H9 (cell line): ENCODE measurements around the gene DBH. TPM values are rescaled to one million over a fixed set of nuclear protein-coding genes. Genes with fewer than 3 reads are reported as not detected.

Source experiments
- DNase-seq: peaks from one replicate; pipeline ENCODE4 v3.0.0-alpha.2; 2017
- H2AFZ ChIP-seq: one replicate; pipeline ENCODE4 v1.6.1; 2013; ENCODE audit warnings: mild to moderate bottlenecking, low read length, control low read depth, moderate library complexity
- H2AK5ac ChIP-seq: 2 replicates; pipeline ENCODE4 v1.6.1; 2013; ENCODE audit warnings: low read length, control low read depth, mixed read lengths; ENCODE audit not compliant: insufficient read length
- H2BK120ac ChIP-seq: one replicate; pipeline ENCODE4 v1.6.1; 2013; ENCODE audit warnings: low read depth, mild to moderate bottlenecking, low read length, control low read depth, inconsistent platforms; ENCODE audit not compliant: poor library complexity, severe bottlenecking
- H2BK12ac ChIP-seq: 2 replicates; pipeline ENCODE4 v1.6.1; 2013; ENCODE audit warnings: low read length, control low read depth, mixed read lengths, low read depth; ENCODE audit not compliant: insufficient read length
- H2BK15ac ChIP-seq: 2 replicates; pipeline ENCODE4 v1.6.1; 2013; ENCODE audit warnings: low read depth, low read length, control low read depth
- H2BK20ac ChIP-seq: one replicate; pipeline ENCODE4 v1.6.1; 2013; ENCODE audit warnings: low read depth, mild to moderate bottlenecking, low read length, control low read depth, inconsistent platforms; ENCODE audit not compliant: poor library complexity, severe bottlenecking
- H2BK5ac ChIP-seq: 2 replicates; pipeline ENCODE4 v1.6.1; 2013; ENCODE audit warnings: low read length, control low read depth, mixed read lengths; ENCODE audit not compliant: insufficient read length
- H3K14ac ChIP-seq: 2 replicates; pipeline ENCODE4 v1.6.1; 2013; ENCODE audit warnings: low read length, control low read depth; ENCODE audit not compliant: insufficient read depth
- H3K18ac ChIP-seq: 2 replicates; pipeline ENCODE4 v1.6.1; 2013; ENCODE audit warnings: low read depth, mild to moderate bottlenecking, mixed read lengths, low read length, control low read depth; ENCODE audit not compliant: insufficient read length
- H3K23ac ChIP-seq: 2 replicates; pipeline ENCODE4 v1.6.1; 2013; ENCODE audit warnings: low read length, control low read depth, mixed read lengths, low read depth; ENCODE audit not compliant: insufficient read length
- H3K23me2 ChIP-seq: 2 replicates; pipeline ENCODE4 v1.6.1; 2013; ENCODE audit warnings: low read depth, mild to moderate bottlenecking, mixed read lengths, low read length, control low read depth; ENCODE audit not compliant: insufficient read length, poor library complexity, severe bottlenecking
- H3K27ac ChIP-seq: 2 replicates; pipeline ENCODE4 v1.5.1; 2013; ENCODE audit warnings: low read length, control low read depth, mixed read lengths, low read depth; ENCODE audit not compliant: insufficient read length
- H3K27me3 ChIP-seq: 2 replicates; pipeline ENCODE4 v1.6.1; 2013; ENCODE audit warnings: low read length, control low read depth, inconsistent platforms; ENCODE audit not compliant: insufficient read depth
- H3K4ac ChIP-seq: 2 replicates; pipeline ENCODE4 v1.6.1; 2013; ENCODE audit warnings: low read depth, mild to moderate bottlenecking, control low read depth, inconsistent platforms, low read length, moderate library complexity
- H3K4me1 ChIP-seq: 2 replicates; pipeline ENCODE4 v1.6.1; 2013; ENCODE audit warnings: low read length, control low read depth, inconsistent platforms; ENCODE audit not compliant: insufficient read depth
- H3K4me2 ChIP-seq: 2 replicates; pipeline ENCODE4 v1.6.1; 2013; ENCODE audit warnings: low read length, control low read depth, mixed read lengths; ENCODE audit not compliant: insufficient read length, insufficient read depth
- H3K56ac ChIP-seq: 2 replicates; pipeline ENCODE4 v1.6.1; 2013; ENCODE audit warnings: low read depth, mild to moderate bottlenecking, mixed read lengths, low read length, control low read depth; ENCODE audit not compliant: insufficient read length
- H3K79me1 ChIP-seq: 2 replicates; pipeline ENCODE4 v1.6.1; 2013; ENCODE audit warnings: low read depth, mild to moderate bottlenecking, moderate library complexity, low read length, control low read depth, inconsistent platforms; ENCODE audit not compliant: insufficient read depth, poor library complexity, severe bottlenecking
- H3K79me2 ChIP-seq: 2 replicates; pipeline ENCODE4 v1.6.1; 2013; ENCODE audit warnings: low read length, control low read depth, inconsistent platforms; ENCODE audit not compliant: insufficient read depth
- H3K9ac ChIP-seq: 2 replicates; pipeline ENCODE4 v1.6.1; 2013; ENCODE audit warnings: low read length, control low read depth, mixed read lengths; ENCODE audit not compliant: insufficient read length; ENCODE audit errors: extremely low read depth
- H3K9me3 ChIP-seq: one replicate; pipeline ENCODE4 v1.6.1; 2013; ENCODE audit warnings: low read depth, low read length, inconsistent platforms; ENCODE audit not compliant: control insufficient read depth
- H3T11ph ChIP-seq: one replicate; pipeline ENCODE4 v1.6.1; 2013; ENCODE audit warnings: mild to moderate bottlenecking, low read length, control low read depth, inconsistent platforms
- H4K20me1 ChIP-seq: one replicate; pipeline ENCODE4 v1.6.1; 2013; ENCODE audit not compliant: control insufficient read depth, insufficient read length, insufficient read depth
- H4K5ac ChIP-seq: 2 replicates; pipeline ENCODE4 v1.6.1; 2013; ENCODE audit warnings: low read depth, mild to moderate bottlenecking, mixed read lengths, low read length, control low read depth; ENCODE audit not compliant: insufficient read length
- H4K8ac ChIP-seq: replicated peaks from 2 replicates; pipeline ENCODE4 v1.6.1; 2013; ENCODE audit warnings: low read length, control low read depth, mixed read lengths, low read depth; ENCODE audit not compliant: insufficient read length
- H4K91ac ChIP-seq: 2 replicates; pipeline ENCODE4 v1.6.1; 2013; ENCODE audit warnings: low read depth, mild to moderate bottlenecking, moderate library complexity, mixed read lengths, low read length, control low read depth; ENCODE audit not compliant: insufficient read length
- H3K27ac Mint-ChIP-seq, 3 experiments: 2 replicates in 2 of 3; 3 replicates in 1 of 3; pipeline ENCODE4 v1.8.0; 2020 to 2021; ENCODE audit warnings: mixed read lengths in 3 of 3, mild to moderate bottlenecking in 1 of 3, moderate library complexity in 1 of 3
- H3K27me3 Mint-ChIP-seq: 2 replicates; pipeline ENCODE4 v1.8.0; 2021; ENCODE audit warnings: low read depth, mild to moderate bottlenecking, moderate library complexity, mixed read lengths
- H3K36me3 Mint-ChIP-seq, 3 experiments: 2 replicates in 2 of 3; 3 replicates in 1 of 3; pipeline ENCODE4 v1.8.0; 2020 to 2021; ENCODE audit warnings: low read depth in 3 of 3, mixed read lengths in 3 of 3; ENCODE audit not compliant: insufficient read depth in 1 of 3
- H3K4me1 Mint-ChIP-seq, 2 experiments: 2 replicates each; pipeline ENCODE4 v1.8.0; 2020; ENCODE audit warnings: mixed read lengths in 2 of 2
- H3K4me3 Mint-ChIP-seq, 2 experiments: 2 replicates in 1 of 2; 3 replicates in 1 of 2; pipeline ENCODE4 v1.8.0; 2020 to 2021; ENCODE audit warnings: mild to moderate bottlenecking in 2 of 2, mixed read lengths in 2 of 2, moderate library complexity in 1 of 2
- H3K9me3 Mint-ChIP-seq, 2 experiments: 2 replicates in 1 of 2; 3 replicates in 1 of 2; pipeline ENCODE4 v1.8.0; 2020; ENCODE audit warnings: mild to moderate bottlenecking in 2 of 2, mixed read lengths in 2 of 2, moderate library complexity in 1 of 2
- WGBS: extraction: QIAGEN DNeasy Blood & Tissue Kit; methylation state at CpG from one replicate; pipeline ENCODE4 v1.1.7; 2013; ENCODE audit warnings: missing lambda C conversion rate, low lambda C conversion rate, mixed read lengths; ENCODE audit not compliant: insufficient read length; ENCODE audit errors: extremely low coverage; 5-methylcytosine and 5-hydroxymethylcytosine counted together
- total RNA-seq: library from RNA; stranded (reverse); gene quantifications from 2 replicates; pipeline ENCODE4 v1.2.1, GENCODE V29; 2021
- TF ChIP-seq, protein P1 (sequence below): fragments of 200-600 bp; sonication (generic); conservative IDR thresholded peaks from 3 replicates; pipeline ENCODE4 v1.8.0; 2021; ENCODE audit warnings: antibody characterized with exemption, mild to moderate bottlenecking

Gene DBH
- total RNA-seq, 1 experiment from 2014 or later, result not detected

DNA sequence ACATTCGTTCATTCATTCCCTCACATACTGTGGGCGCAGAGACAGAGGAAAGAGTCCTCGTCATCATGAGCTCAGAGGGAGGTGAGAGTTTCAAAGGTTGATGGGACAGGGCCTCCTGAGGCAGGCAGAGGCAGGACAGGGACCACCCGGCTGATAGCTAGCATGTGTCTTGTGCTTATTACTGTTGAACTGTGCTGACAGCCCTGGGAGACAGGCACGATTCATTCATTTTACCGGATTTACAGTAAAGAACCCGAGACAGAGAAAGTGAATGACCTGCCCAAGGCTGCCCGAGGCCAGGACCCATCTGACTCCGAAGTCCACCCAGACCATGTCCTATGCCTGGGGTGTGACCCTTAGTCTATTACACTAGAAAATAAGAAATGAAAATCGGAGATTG lies 22.1 kb upstream of the DBH start:
- Histone ChIP-seq H2BK12ac (no peak overlapping the region), H2BK15ac (no peak overlapping the region), H2AFZ (no peak overlapping the region), H3K4me1 (no peaks in the 10 kb centered on the region), H2BK120ac (no peak overlapping the region), H3K4me2 (no peak overlapping the region), H3K18ac (no peak overlapping the region), H4K20me1 (no peaks in the 10 kb centered on the region), H3K27me3 (no peaks in the 10 kb centered on the region; the same call in 1 of the 2 replicates), H2BK20ac (no peak overlapping the region), H4K5ac (no peak overlapping the region), H4K8ac (no peak overlapping the region), H2AK5ac (no peak overlapping the region), H3T11ph (no peak overlapping the region), H3K9me3 (no peaks in the 10 kb centered on the region), H3K4ac (no peak overlapping the region), H3K14ac (no peak overlapping the region), H3K23ac (no peak overlapping the region), H3K79me1 (no peaks in the 10 kb centered on the region), H3K9ac (no peak overlapping the region), H3K79me2 (no peaks in the 10 kb centered on the region), H3K56ac (no peak overlapping the region), H3K23me2 (no peaks in the 10 kb centered on the region), H3K27ac (no peak overlapping the region), H4K91ac (no peak overlapping the region), H2BK5ac (no peak overlapping the region)
- no peak overlapping the region for H3K4me3 Mint-ChIP-seq
- H3K36me3 Mint-ChIP-seq, result no peaks in the 10 kb centered on the region
- H3K9me3 Mint-ChIP-seq, result no peaks in the 10 kb centered on the region; a peak in 2 of 5 replicates
- no peak for DNase-seq
- peaks cover 78% of the 10 kb centered on the region for H3K27me3 Mint-ChIP-seq
- TF ChIP-seq, protein P1, sequence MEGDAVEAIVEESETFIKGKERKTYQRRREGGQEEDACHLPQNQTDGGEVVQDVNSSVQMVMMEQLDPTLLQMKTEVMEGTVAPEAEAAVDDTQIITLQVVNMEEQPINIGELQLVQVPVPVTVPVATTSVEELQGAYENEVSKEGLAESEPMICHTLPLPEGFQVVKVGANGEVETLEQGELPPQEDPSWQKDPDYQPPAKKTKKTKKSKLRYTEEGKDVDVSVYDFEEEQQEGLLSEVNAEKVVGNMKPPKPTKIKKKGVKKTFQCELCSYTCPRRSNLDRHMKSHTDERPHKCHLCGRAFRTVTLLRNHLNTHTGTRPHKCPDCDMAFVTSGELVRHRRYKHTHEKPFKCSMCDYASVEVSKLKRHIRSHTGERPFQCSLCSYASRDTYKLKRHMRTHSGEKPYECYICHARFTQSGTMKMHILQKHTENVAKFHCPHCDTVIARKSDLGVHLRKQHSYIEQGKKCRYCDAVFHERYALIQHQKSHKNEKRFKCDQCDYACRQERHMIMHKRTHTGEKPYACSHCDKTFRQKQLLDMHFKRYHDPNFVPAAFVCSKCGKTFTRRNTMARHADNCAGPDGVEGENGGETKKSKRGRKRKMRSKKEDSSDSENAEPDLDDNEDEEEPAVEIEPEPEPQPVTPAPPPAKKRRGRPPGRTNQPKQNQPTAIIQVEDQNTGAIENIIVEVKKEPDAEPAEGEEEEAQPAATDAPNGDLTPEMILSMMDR, result no peak
- H3K4me1 Mint-ChIP-seq, result peaks cover 6 to 17% of the 10 kb centered on the region in 2 experiments
- no peak overlapping the region for H3K27ac Mint-ChIP-seq
- WGBS, result no CpG with 5 or more reads among the region's 10 CpGs
